Thyroid gland (tissue), 4 donors: ENCODE data around the gene SLC2A1. TPM values are rescaled to one million over a fixed set of nuclear protein-coding genes. Genes with fewer than 3 reads are reported as not detected.
A peak's percentile ranks its signal among the peaks of the same experiment; 100 is the strongest.

Source experiments
- DNase-seq, 2 donors: peaks; one replicate each; pipeline ENCODE4 v3.0.0-alpha.2; 2019
- H3K27ac ChIP-seq, 3 donors: fragments of 200-600 bp; sonication (generic); 1 replicate in 2 of 3; 2 replicates in 1 of 3; pipeline ENCODE4 v1.5.1; 2016 to 2019; ENCODE audit warnings: mild to moderate bottlenecking in 1 of 3, moderate library complexity in 1 of 3
- H3K27me3 ChIP-seq: fragments of 200-600 bp; sonication (generic); one replicate; pipeline ENCODE4 v1.5.1; 2019
- H3K36me3 ChIP-seq, 2 donors: fragments of 200-600 bp; sonication (generic); one replicate each; pipeline ENCODE4 v1.5.1; 2016 to 2019
- H3K4me1 ChIP-seq, 2 donors: fragments of 200-600 bp; sonication (generic); one replicate each; pipeline ENCODE4 v1.5.1; 2017 to 2019
- H3K4me3 ChIP-seq, 3 donors: fragments of 200-600 bp; sonication (generic); replicated peaks in 1 of 3; 1 replicate in 2 of 3; 2 replicates in 1 of 3; pipeline ENCODE4 v1.5.1; 2016; ENCODE audit warnings: mild to moderate bottlenecking in 1 of 3
- H3K9me3 ChIP-seq: fragments of 200-600 bp; sonication (generic); one replicate; pipeline ENCODE4 v1.5.1; 2017
- CTCF ChIP-seq, 6 experiments: fragments of 200-600 bp in 3 of 6; fragments of 450-650 bp in 3 of 6; sonication (generic) in 3 of 6; IDR thresholded peaks; one replicate each; pipeline ENCODE4 v1.5.1; 2016 to 2019; ENCODE audit warnings: antibody characterized with exemption in 6 of 6, mild to moderate bottlenecking in 2 of 6, inconsistent platforms in 1 of 6, moderate library complexity in 1 of 6
- POLR2A ChIP-seq, 2 donors: fragments of 450-650 bp; IDR thresholded peaks; one replicate each; pipeline ENCODE4 v1.6.1; 2017; ENCODE audit warnings: antibody characterized with exemption in 2 of 2, mild to moderate bottlenecking in 2 of 2, moderate library complexity in 1 of 2
- WGBS, 2 donors: methylation state at CpG; one replicate each; pipeline ENCODE4 v1.1.5; 2017; 5-methylcytosine and 5-hydroxymethylcytosine counted together
- intact Hi-C: fragments of 100-400 bp; cut with DNase I; formaldehyde crosslinking; loops from one replicate; pipeline ENCODE4 v1.15.1; 2023
- total RNA-seq, 4 donors: library from RNA; depleted of rRNA; stranded (reverse); fragments of >200 nt; gene quantifications; one replicate each; pipeline ENCODE4 v1.2.3, GENCODE V29; 2016

The SLC2A1 gene
- total RNA-seq, 4 donors from 2014 or later: 15.0 to 208 (median 91.4) TPM

- TF ChIP-seq POLR2A (IDR thresholded peaks at IDR 0.05): no peak
- TF ChIP-seq CTCF (IDR thresholded peaks at IDR 0.05): no peak
- 92 to 94% methylated on average over 11 to 14 of the region's 20 CpGs for WGBS, 2 donors
- H3K27me3 ChIP-seq: no peaks in the 10 kb centered on the region
- intact Hi-C loops: no loop called here
- no peak overlapping the region for H3K4me3 ChIP-seq
- peaks cover 0 to 12% of the 10 kb centered on the region in 2 donors for H3K4me1 ChIP-seq
- H3K36me3 ChIP-seq: no peaks in the 10 kb centered on the region
- no peak overlapping the region for H3K27ac ChIP-seq
- no peak for DNase-seq
- no peaks in the 10 kb centered on the region for H3K9me3 ChIP-seq
Measured at GRCh38 chr1:42887366-42887765, 71.3 kb downstream of the SLC2A1 start.

- Histone ChIP-seq H3K4me3 (no peak overlapping the region), H3K4me1 (peaks cover 0 to 8% of the 10 kb centered on the region in 2 donors), H3K27ac (no peak overlapping the region), H3K27me3 (no peaks in the 10 kb centered on the region), H3K9me3 (no peaks in the 10 kb centered on the region), H3K36me3 (no peaks in the 10 kb centered on the region)
- DNase-seq: peak; percentile 33 to 36
- intact Hi-C loops: no loop called here
- WGBS, 2 donors: 49 to 57% methylated on average over 21 of the region's 21 CpGs
- TF ChIP-seq CTCF (IDR thresholded peaks at IDR 0.05) (no peak), POLR2A (IDR thresholded peaks at IDR 0.05) (no peak)
Measured at GRCh38 chr1:42886800-42887199, 71.9 kb downstream of the SLC2A1 start.

DNA sequence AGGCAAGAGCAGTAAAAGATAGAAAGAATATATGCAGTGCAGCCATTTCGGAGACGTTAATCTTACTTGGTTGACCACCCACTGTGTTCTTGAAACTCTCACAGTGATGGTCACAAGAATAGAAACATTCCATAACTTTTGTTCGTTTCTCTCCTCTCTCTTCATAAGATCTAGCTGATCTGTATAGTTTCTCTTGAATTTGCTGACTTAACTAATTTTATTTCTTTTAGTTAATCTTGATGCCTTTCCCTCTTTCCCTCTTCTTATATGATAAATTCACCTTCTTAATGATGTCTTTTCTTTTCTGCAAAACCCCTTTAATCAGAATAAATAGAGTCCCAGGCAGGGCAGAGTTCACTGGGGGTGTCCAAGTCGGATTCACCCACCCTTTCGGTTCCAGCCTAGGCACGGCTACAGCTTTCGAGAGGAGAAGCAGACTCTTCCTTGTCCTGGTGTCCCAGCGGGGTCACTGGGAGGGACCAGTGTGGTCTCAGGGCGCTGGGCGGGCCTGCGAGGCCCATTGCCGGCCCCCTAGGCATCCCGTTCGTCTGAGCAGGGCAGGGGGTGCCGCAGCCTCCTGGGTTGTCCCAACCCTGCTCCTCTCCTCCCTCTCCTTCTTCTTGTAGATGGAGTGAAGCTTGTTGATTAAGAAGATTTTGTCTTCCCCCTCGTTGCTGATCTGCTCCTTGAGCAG is 72.5 kb downstream of the SLC2A1 start:
- no peaks in the 10 kb centered on the region for H3K36me3 ChIP-seq
- H3K27me3 ChIP-seq: no peaks in the 10 kb centered on the region
- WGBS, 2 donors: 81 to 85% methylated on average over 14 to 16 of the region's 16 CpGs
- intact Hi-C loops: no loop called here
- DNase-seq: no peak
- no peak overlapping the region for H3K4me3 ChIP-seq
- TF ChIP-seq POLR2A (IDR thresholded peaks at IDR 0.05) (no peak), CTCF (IDR thresholded peaks at IDR 0.05) (no peak)
- H3K9me3 ChIP-seq: no peaks in the 10 kb centered on the region
- no peak overlapping the region for H3K27ac ChIP-seq
- peaks cover 0 to 5% of the 10 kb centered on the region in 2 donors for H3K4me1 ChIP-seq

DNA sequence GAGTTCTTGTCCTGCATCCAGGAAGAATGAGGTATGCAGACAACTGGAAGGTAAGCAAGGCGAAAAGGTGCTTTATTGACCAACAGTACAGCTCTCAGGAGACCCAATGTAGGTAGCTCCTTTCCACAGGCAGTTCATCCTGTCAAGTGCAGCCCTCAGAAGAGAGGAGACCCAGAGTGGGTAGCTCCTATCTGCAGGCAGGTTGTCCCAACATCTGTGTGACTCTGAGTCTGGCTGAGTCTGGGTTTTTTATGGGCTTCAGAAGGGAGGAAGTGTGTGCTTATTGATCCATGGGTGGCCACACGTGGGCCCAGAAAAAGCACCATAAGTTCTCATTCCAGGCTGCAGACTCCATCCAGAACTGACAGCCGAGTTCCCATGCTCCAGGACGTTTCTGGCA is 78.3 kb downstream of the SLC2A1 start:
- no peak for TF ChIP-seq POLR2A (IDR thresholded peaks at IDR 0.05)
- no peak for TF ChIP-seq CTCF (IDR thresholded peaks at IDR 0.05)
- H3K4me3 ChIP-seq: no peak overlapping the region
- H3K27ac ChIP-seq: no peak overlapping the region
- H3K9me3 ChIP-seq: no peaks in the 10 kb centered on the region
- intact Hi-C loops: no loop called here
- H3K36me3 ChIP-seq: no peaks in the 10 kb centered on the region
- no peaks in the 10 kb centered on the region for H3K4me1 ChIP-seq
- no peak for DNase-seq
- WGBS, 2 donors: 74 to 100% methylated on average over 1 to 4 of the region's 4 CpGs
- H3K27me3 ChIP-seq: no peaks in the 10 kb centered on the region

DNA sequence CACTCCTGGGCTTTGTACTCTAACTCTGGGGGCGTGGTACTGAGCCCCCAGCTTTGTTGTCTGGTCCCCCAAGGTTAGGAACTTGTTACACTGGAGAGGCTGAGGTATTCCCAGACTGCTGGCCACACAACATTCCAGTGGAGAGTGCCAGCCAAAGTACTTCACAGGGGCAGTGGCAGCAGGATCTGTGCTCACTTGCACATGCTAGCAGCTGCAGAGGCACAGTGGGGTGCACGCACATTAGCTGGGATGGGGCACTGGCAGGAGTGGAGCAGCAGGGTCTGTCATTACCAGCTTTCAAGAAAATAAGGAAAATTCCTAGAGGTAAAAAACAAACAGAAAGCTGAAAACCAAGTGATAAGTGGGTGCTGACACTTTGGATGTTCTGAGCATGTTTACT is 81.3 kb downstream of the SLC2A1 start:
- H3K4me3 ChIP-seq: no peak overlapping the region
- no peaks in the 10 kb centered on the region for H3K27me3 ChIP-seq
- peak; percentile 23 to 40 for DNase-seq
- intact Hi-C loops: no loop called here
- 44 to 53% methylated on average over 2 of the region's 2 CpGs for WGBS, 2 donors
- TF ChIP-seq CTCF (IDR thresholded peaks at IDR 0.05): no peak
- TF ChIP-seq POLR2A (IDR thresholded peaks at IDR 0.05): no peak
- H3K9me3 ChIP-seq: no peaks in the 10 kb centered on the region
- no peak overlapping the region for H3K27ac ChIP-seq
- no peaks in the 10 kb centered on the region for H3K4me1 ChIP-seq
- no peaks in the 10 kb centered on the region for H3K36me3 ChIP-seq
